Esophagus (tissue), 2 donors: ENCODE results near the gene CASTOR2. TPM values are rescaled to one million over a fixed set of nuclear protein-coding genes. Genes with fewer than 3 reads are reported as not detected.

Experiments
- H3K27ac ChIP-seq, 2 donors: one replicate each; pipeline ENCODE4 v1.5.1; 2013; ENCODE audit warnings: low read depth in 2 of 2, mild to moderate bottlenecking in 2 of 2, inconsistent platforms in 1 of 2, low read length in 1 of 2, moderate library complexity in 1 of 2
- H3K27me3 ChIP-seq, 2 donors: one replicate each; pipeline ENCODE4 v1.6.1; 2013; ENCODE audit warnings: low read length in 2 of 2, control low read depth in 1 of 2, mild to moderate bottlenecking in 1 of 2; ENCODE audit not compliant: insufficient read depth in 2 of 2, control insufficient read depth in 1 of 2
- H3K36me3 ChIP-seq, 2 donors: one replicate each; pipeline ENCODE4 v1.6.1; 2013; ENCODE audit warnings: low read length in 1 of 2; ENCODE audit not compliant: control insufficient read depth in 2 of 2, insufficient read depth in 2 of 2
- H3K4me1 ChIP-seq, 2 donors: one replicate each; pipeline ENCODE4 v1.6.1; 2013; ENCODE audit warnings: low read length in 1 of 2; ENCODE audit not compliant: control insufficient read depth in 2 of 2, insufficient read depth in 2 of 2
- H3K4me3 ChIP-seq, 2 donors: one replicate each; pipeline ENCODE4 v1.5.1; 2013; ENCODE audit warnings: low read length in 2 of 2, mild to moderate bottlenecking in 2 of 2, low read depth in 1 of 2, moderate library complexity in 1 of 2
- H3K9me3 ChIP-seq, 2 donors: one replicate each; pipeline ENCODE4 v1.6.1; 2013; ENCODE audit warnings: mild to moderate bottlenecking in 2 of 2, low read depth in 1 of 2, low read length in 1 of 2, moderate library complexity in 1 of 2; ENCODE audit not compliant: control insufficient read depth in 2 of 2, insufficient read depth in 1 of 2
- WGBS, 2 donors: extraction: QIAGEN DNeasy Blood & Tissue Kit; methylation state at CpG; one replicate each; pipeline ENCODE4 v1.1.7; 2013; 5-methylcytosine and 5-hydroxymethylcytosine counted together
- polyA plus RNA-seq, 2 donors: library from polyadenylated mRNA; stranded (reverse); fragments of 200-250 nt; gene quantifications; one replicate each; pipeline ENCODE4 v1.2.3, GENCODE V29; 2013
- donor health status: healthy with polysubstance abuse.
- donor health status: Bipolar disorder and iron deficiency.

The CASTOR2 gene
- polyA plus RNA-seq, 2 donors: 0.91 to 3.3 TPM

DNA sequence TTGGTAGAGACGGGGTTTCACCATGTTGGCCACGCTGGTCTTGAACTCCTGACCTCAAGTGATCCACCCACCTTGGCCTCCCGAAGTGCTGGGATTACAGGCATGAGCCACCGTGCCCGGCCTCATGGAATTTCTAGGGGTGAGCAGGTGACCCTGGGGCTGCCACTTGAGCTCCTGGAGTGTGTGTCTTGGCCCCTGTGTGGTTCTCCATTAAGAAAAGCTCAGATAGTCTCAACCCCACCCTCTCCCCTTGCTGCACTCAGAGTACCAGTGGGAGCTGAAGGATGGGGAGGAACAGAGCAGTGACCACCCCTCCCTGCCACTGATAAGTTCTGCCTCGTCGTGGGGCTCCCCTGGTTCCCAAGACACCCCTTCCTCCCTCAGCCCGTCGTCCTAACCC lies 63.8 kb downstream of the CASTOR2 start:
- WGBS, 2 donors: 88 to 90% methylated on average over 9 of the region's 9 CpGs
- Histone ChIP-seq H3K27ac (no peak overlapping the region), H3K36me3 (peaks cover 0 to 17% of the 10 kb centered on the region in 2 donors), H3K4me1 (no peaks in the 10 kb centered on the region), H3K4me3 (no peak overlapping the region), H3K27me3 (no peaks in the 10 kb centered on the region), H3K9me3 (no peaks in the 10 kb centered on the region)

DNA sequence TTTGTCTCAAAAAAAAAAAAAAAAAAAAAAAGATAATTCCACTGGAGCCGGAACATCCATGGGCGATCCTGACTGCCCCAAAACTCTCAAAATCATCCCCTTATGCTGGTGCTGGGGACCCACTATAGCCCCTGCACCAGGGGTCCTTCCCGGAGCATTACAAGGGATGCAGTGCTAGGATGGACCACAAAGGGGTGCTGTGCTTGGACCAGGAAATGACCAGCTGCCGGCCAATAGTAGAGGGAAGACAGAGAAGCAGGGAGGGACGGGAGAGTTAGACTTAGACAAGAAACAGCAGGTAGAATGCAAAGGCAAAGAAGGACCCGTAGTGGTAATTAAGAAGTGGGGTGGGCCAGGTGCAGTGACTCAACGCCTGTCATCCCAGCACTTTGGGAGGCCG lies 68.6 kb downstream of the CASTOR2 start:
- H3K27ac ChIP-seq: no peak overlapping the region
- no peaks in the 10 kb centered on the region for H3K27me3 ChIP-seq
- no peaks in the 10 kb centered on the region for H3K36me3 ChIP-seq
- no peak overlapping the region for H3K4me3 ChIP-seq
- no peaks in the 10 kb centered on the region for H3K4me1 ChIP-seq
- H3K9me3 ChIP-seq: no peaks in the 10 kb centered on the region
- 72 to 77% methylated on average over 8 of the region's 8 CpGs for WGBS, 2 donors

DNA sequence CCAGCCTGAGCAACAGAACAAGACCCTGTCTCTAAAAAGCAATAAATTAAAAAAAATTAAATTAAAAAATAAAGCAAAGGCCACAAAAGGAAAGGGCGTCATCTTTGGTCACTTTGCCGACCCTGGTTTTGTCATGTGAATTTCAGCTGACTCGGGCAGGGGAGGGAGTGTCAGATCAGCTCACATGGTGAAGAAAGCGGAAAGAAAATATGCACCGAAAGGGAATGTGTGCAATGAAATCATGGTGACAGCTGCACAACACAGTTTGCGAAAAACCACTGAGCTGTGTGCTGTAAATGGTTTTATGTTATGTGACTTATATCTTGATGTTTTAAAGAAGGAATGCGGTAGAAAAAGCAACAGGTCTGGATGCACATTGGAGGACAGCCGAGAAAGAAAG lies 69.3 kb downstream of the CASTOR2 start:
- no peaks in the 10 kb centered on the region for H3K9me3 ChIP-seq
- no peaks in the 10 kb centered on the region for H3K27me3 ChIP-seq
- no peaks in the 10 kb centered on the region for H3K36me3 ChIP-seq
- WGBS, 2 donors: 88 to 90% methylated on average over 8 of the region's 8 CpGs
- no peak overlapping the region for H3K4me3 ChIP-seq
- no peak overlapping the region for H3K27ac ChIP-seq
- no peaks in the 10 kb centered on the region for H3K4me1 ChIP-seq

DNA sequence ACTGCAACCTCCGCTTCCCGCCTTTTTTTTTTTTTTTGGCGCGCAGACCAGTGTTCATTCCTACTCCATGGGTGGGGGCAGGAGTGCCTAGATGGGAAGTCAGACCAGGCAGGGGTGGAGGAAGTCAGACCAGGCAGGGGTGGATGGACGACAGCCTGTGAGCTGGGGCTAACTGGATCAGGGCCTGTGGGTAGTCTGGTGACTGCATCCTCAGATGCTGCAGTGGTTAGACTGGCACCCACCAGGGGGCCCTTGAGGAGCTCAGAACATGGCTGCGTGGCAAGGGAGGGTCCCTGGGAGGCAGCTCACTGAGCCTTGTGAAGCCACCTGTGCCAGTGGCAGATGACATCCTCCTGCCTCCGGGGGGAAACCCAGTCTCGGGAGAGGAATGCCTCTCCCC lies 74.0 kb downstream of the CASTOR2 start:
- WGBS, 2 donors: 72 to 75% methylated on average over 8 of the region's 8 CpGs

DNA sequence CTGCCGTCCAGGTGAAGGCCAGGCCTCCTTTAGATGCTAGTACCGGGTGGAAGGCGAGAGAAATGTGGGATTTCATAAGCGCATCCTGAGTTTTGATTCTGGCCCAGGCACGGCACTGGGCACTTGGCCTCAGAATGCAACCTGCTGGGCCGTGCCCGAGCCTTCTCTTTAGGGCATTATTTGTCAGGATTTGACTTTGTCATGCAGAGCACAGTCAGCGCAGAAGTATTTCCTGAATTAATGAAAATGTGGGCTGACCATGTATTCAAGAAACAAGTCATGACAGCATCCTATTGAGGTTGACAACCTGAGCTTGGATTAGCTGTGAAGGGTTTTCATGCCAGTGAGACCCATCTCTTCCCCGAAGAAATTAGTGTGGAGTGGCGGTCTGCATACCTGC lies 74.7 kb downstream of the CASTOR2 start:
- H3K4me3 ChIP-seq: no peak overlapping the region
- peak overlapping the region in 1 of 2 donors; percentile 67 for H3K27ac ChIP-seq
- 64 to 71% methylated on average over 10 of the region's 10 CpGs for WGBS, 2 donors
- H3K9me3 ChIP-seq: no peaks in the 10 kb centered on the region
- peaks cover 3 to 11% of the 10 kb centered on the region in 2 donors for H3K4me1 ChIP-seq
- H3K27me3 ChIP-seq: no peaks in the 10 kb centered on the region
- H3K36me3 ChIP-seq: peaks cover 2 to 16% of the 10 kb centered on the region in 2 donors

More for the DNA sequence above, 74.0 kb downstream of the CASTOR2 start:
- Histone ChIP-seq H3K36me3 (peaks cover 2 to 13% of the 10 kb centered on the region in 2 donors), H3K27ac (no peak overlapping the region), H3K4me1 (peaks cover 3 to 11% of the 10 kb centered on the region in 2 donors), H3K9me3 (no peaks in the 10 kb centered on the region), H3K27me3 (no peaks in the 10 kb centered on the region), H3K4me3 (no peak overlapping the region)

DNA sequence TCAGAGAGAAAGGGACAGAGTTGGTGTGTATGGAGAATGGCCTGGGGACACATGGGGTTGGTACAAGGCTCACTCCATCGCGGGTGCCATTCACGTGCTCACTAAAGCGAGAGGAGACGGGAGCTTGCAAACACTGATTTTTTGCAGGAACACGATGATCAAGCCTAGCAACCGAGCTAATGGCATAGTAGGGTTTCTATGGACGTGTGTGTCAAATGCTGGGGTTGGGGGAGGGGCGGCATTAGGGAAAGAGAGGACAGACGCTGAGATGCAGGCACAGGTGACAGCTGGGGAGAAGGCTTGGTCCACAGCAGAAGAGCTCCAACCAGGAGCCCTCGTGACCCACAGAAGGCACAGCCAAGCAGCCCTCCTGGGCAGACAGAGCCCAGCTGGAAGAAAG lies 75.2 kb downstream of the CASTOR2 start:
- Histone ChIP-seq H3K4me1 (peaks cover 3 to 11% of the 10 kb centered on the region in 2 donors), H3K27me3 (no peaks in the 10 kb centered on the region), H3K36me3 (peaks cover 2 to 16% of the 10 kb centered on the region in 2 donors), H3K9me3 (no peaks in the 10 kb centered on the region), H3K4me3 (no peak overlapping the region), H3K27ac (peak overlapping the region in 1 of 2 donors; percentile 67)
- WGBS, 2 donors: 57 to 64% methylated on average over 11 of the region's 11 CpGs

DNA sequence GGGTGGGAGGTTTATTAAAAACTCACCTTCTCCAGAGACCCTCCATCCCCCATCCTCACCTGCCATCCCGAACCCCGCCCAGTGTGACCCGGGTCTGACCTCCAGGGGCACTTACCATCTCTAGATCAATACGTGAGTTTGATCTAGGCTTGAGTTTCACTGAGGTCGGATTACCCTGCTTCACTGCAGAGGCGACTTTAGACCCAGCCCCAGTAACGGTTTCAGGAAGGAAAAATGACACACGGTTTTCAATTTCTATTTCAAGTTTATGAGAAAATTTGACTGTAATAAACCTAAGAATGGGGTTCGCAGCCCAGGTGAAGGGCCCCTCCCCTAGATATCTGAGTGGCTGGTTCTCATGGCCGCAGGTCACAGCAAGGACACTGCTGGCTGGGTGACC lies 76.0 kb downstream of the CASTOR2 start:
- H3K27ac ChIP-seq: no peak overlapping the region
- H3K4me3 ChIP-seq: no peak overlapping the region
- H3K36me3 ChIP-seq: peaks cover 2 to 16% of the 10 kb centered on the region in 2 donors
- H3K4me1 ChIP-seq: peaks cover 3 to 11% of the 10 kb centered on the region in 2 donors
- 83 to 84% methylated on average over 10 of the region's 10 CpGs for WGBS, 2 donors
- no peaks in the 10 kb centered on the region for H3K9me3 ChIP-seq
- H3K27me3 ChIP-seq: no peaks in the 10 kb centered on the region

DNA sequence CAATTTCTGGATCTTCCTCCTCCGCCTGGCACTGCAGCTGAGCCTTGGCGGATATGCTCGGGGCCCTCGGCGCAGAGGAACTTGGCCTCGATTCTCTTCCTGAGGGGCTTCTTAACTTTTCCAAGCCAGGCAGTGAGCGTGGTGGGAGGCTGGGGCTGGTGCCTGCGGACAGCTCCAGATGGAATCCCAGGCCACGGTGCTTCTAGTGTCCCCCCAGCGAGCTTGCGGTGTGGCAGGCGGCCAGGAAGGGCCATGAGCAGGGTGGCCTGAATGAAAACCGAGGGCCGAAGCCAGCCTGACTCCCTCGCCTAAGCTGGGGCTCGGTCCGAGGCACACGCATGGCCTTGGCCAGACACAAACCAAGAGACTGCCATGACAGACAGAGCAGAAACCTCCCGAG lies 77.8 kb downstream of the CASTOR2 start:
- WGBS, 2 donors: 70 to 81% methylated on average over 19 of the region's 19 CpGs
- H3K36me3 ChIP-seq: peaks cover 2 to 19% of the 10 kb centered on the region in 2 donors
- H3K27me3 ChIP-seq: no peaks in the 10 kb centered on the region
- no peak overlapping the region for H3K4me3 ChIP-seq
- H3K9me3 ChIP-seq: no peaks in the 10 kb centered on the region
- peaks cover 3 to 11% of the 10 kb centered on the region in 2 donors for H3K4me1 ChIP-seq
- peak overlapping the region; percentile 43 to 59 for H3K27ac ChIP-seq

DNA sequence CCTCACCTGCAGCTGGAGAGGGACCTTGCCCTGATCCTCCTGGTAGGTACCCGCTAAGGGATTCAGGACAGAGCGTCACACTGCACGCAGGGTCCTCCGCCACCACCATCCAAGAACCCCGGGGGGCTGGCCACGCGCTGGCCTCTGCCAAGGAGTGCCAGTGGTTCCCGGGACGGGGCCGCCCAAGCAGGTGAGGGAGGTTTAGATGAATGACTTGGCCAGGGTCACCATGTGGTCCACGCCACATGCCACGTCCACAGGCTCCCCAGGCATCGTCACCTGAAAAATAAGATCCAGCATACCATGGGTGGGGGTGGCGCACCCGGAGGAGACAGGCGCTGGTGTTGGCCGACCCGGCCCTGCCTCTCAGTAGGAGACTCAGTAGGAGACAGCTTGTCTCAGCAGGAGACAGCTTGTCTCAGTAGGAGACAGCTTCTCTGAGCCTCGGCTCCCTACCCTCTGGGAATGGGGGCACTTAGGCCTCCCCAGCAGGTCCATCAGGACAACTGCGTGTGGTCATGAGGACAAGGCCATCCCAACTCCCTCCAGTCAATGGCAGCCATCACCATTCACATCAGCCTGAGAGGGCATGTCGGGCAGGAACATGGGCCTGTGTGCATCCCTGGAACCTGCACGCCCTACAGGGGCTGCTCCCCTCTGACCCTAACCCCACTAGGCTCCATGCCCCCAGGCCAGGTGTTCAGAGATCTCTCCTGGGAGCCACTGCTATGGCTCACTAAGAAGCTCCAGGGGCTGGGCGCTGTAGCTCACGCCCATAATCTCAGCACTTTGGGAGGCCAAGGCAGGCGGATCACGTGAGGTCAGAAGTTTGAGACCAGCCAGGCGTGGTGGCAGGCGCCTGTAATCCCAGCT lies 78.6 kb downstream of the CASTOR2 start:
- WGBS, 2 donors: 92 to 95% methylated on average over 28 of the region's 28 CpGs
- H3K27ac ChIP-seq: no peak overlapping the region
- H3K9me3 ChIP-seq: no peaks in the 10 kb centered on the region
- H3K27me3 ChIP-seq: no peaks in the 10 kb centered on the region
- H3K36me3 ChIP-seq: peaks cover 2 to 19% of the 10 kb centered on the region in 2 donors
- peaks cover 3 to 11% of the 10 kb centered on the region in 2 donors for H3K4me1 ChIP-seq
- H3K4me3 ChIP-seq: no peak overlapping the region

DNA sequence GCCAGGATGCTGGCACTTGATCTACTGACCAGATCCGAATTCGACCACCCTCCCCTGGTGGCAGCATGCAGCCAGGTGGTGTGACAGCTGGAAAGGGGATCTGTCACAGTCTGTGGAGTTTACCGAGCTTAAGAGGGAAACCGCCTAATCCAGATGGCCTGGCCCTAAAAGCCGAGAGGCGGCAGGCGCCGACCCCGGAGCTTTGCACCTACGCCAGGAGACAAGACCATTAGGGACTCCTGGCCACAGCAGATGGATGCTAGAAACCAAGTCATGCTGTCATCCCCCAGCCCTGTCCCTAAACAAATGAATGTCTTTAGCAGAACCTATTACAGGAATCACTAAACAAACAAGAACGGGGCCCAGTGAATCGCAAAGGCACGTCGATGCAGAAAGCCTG lies 81.4 kb downstream of the CASTOR2 start:
- H3K36me3 ChIP-seq: peaks cover 2 to 25% of the 10 kb centered on the region in 2 donors
- H3K4me1 ChIP-seq: peaks cover 0 to 4% of the 10 kb centered on the region in 2 donors
- no peak overlapping the region for H3K4me3 ChIP-seq
- 76 to 78% methylated on average over 14 of the region's 14 CpGs for WGBS, 2 donors
- no peak overlapping the region for H3K27ac ChIP-seq
- no peaks in the 10 kb centered on the region for H3K27me3 ChIP-seq
- no peaks in the 10 kb centered on the region for H3K9me3 ChIP-seq
